Measurements from ENCODE around the gene LDLRAD1.

LDLRAD1 gene

GRCh38 chr1:54017979-54018378, at the start of gene LDLRAD1:
LDLRAD1 (minus strand) TSS chr1:54018186; CDS start chr1:54018112, 74 bp downstream.
- H3K4me1 Mint-ChIP-seq = peaks cover 13% of the 10 kb centered on the region
- peaks cover 9% of the 10 kb centered on the region for H3K27me3 Mint-ChIP-seq (ENCODE audit: low read depth, poor library complexity)
- H3K9me3 Mint-ChIP-seq = no peaks in the 10 kb centered on the region
- H3K36me3 Mint-ChIP-seq (ENCODE audit: low read depth) = no peaks in the 10 kb centered on the region
- no peak within 1 kb of the TSS for H3K4me3 Mint-ChIP-seq
- no peak for TF ChIP-seq CTCF (IDR thresholded peaks at IDR 0.05)
- peak within 1 kb of the TSS; percentile 76 for H3K27ac Mint-ChIP-seq
- no peak for DNase-seq

GRCh38 chr1:54064299-54064698, 46.3 kb upstream of the LDLRAD1 start:
- TF ChIP-seq CTCF (IDR thresholded peaks at IDR 0.05) = no peak
- Mint-ChIP-seq H3K36me3 (ENCODE audit: low read depth) (peaks cover 18% of the 10 kb centered on the region), H3K4me1 (no peaks in the 10 kb centered on the region), H3K27me3 (ENCODE audit: low read depth, poor library complexity) (no peaks in the 10 kb centered on the region), H3K4me3 (no peak overlapping the region), H3K9me3 (peaks cover 5% of the 10 kb centered on the region), H3K27ac (no peak overlapping the region)
- no peak for DNase-seq

- Mint-ChIP-seq H3K4me3 (no peak overlapping the region), H3K9me3 (no peaks in the 10 kb centered on the region)
- no peak for TF ChIP-seq CTCF (IDR thresholded peaks at IDR 0.05)
Observed at GRCh38 chr1:54054438-54054749, 36.4 kb upstream of the LDLRAD1 start.

GRCh38 chr1:54053745-54054437, 35.9 kb upstream of the LDLRAD1 start:
- no peak for TF ChIP-seq CTCF (IDR thresholded peaks at IDR 0.05)
- Mint-ChIP-seq H3K36me3 (ENCODE audit: low read depth) (peaks cover 12% of the 10 kb centered on the region), H3K27me3 (ENCODE audit: low read depth, poor library complexity) (no peaks in the 10 kb centered on the region), H3K4me3 (no peak overlapping the region), H3K9me3 (no peaks in the 10 kb centered on the region), H3K4me1 (peaks cover 17% of the 10 kb centered on the region), H3K27ac (no peak overlapping the region)
- DNase-seq = no peak

More at GRCh38 chr1:54054438-54054749, 36.4 kb upstream of the LDLRAD1 start:
- peaks cover 17% of the 10 kb centered on the region for H3K4me1 Mint-ChIP-seq
- no peak for DNase-seq
- no peaks in the 10 kb centered on the region for H3K27me3 Mint-ChIP-seq (ENCODE audit: low read depth, poor library complexity)
- H3K36me3 Mint-ChIP-seq (ENCODE audit: low read depth) = peaks cover 14% of the 10 kb centered on the region
- no peak overlapping the region for H3K27ac Mint-ChIP-seq

- Mint-ChIP-seq H3K4me3 (no peak within 1 kb of the TSS), H3K4me1 (peaks cover 17% of the 10 kb centered on the region), H3K27ac (no peak within 1 kb of the TSS)
Observed at GRCh38 chr1:54052934-54053744, 35.2 kb upstream of the LDLRAD1 start, which contains the start of the genes TCEANC2 and TMEM59. TCEANC2 (plus strand) TSS chr1:54053608; CDS start chr1:54054423, 815 bp downstream. TMEM59 (minus strand) TSS chr1:54053204; CDS start chr1:54053188, 16 bp downstream.

More at GRCh38 chr1:54052934-54053744, 35.2 kb upstream of the LDLRAD1 start, which contains the start of the genes TCEANC2 and TMEM59:
- peak; percentile 96 for DNase-seq
- no peak for TF ChIP-seq CTCF (IDR thresholded peaks at IDR 0.05)
- Mint-ChIP-seq H3K36me3 (ENCODE audit: low read depth) (peaks cover 12% of the 10 kb centered on the region), H3K27me3 (ENCODE audit: low read depth, poor library complexity) (no peaks in the 10 kb centered on the region), H3K9me3 (no peaks in the 10 kb centered on the region)

All from nephron progenitor cell (in vitro differentiated cells).